Measurements from ENCODE around the gene MTFR2. TPM values are rescaled to one million over a fixed set of nuclear protein-coding genes. Genes with fewer than 3 reads are reported as not detected.

MTFR2 gene
- total and polyA plus RNA-seq, 2 of the 13 experiments (the other 11 are each of a cell fraction or from before 2014, with no cell fraction given), result 6.7 to 10.7 TPM

- 0 out of 2 replicates have a peak, but pooled peaks have one; percentile 38 for TF ChIP-seq ZBED4 (CRISPR knock-in tag; IDR thresholded peaks at IDR 0.05; ENCODE audit: borderline replicate concordance)
- TF ChIP-seq SMYD3 (CRISPR knock-in tag; IDR thresholded peaks at IDR 0.05), result no peak
- 0 out of 2 replicates have a peak, but pooled peaks have one; percentile 13 for TF ChIP-seq ZNF800 (CRISPR knock-in tag; IDR thresholded peaks at IDR 0.05)
- no peak for TF ChIP-seq TEF (CRISPR knock-in tag; IDR thresholded peaks at IDR 0.05)
- peak; percentile 22; the same call in 1 of the 2 replicates for TF ChIP-seq FOXA3 (CRISPR knock-in tag; IDR thresholded peaks at IDR 0.05)
- no peak for TF ChIP-seq CBX2 (IDR thresholded peaks at IDR 0.05; ENCODE audit: low read depth, low read length)
- no peak for TF ChIP-seq CBX2 (CRISPR knock-in tag; IDR thresholded peaks at IDR 0.05; ENCODE audit: low read depth)
- TF ChIP-seq ATF5 (CRISPR knock-in tag; IDR thresholded peaks at IDR 0.05; ENCODE audit: low read depth), result no peak
- TF ChIP-seq ZNF513 (CRISPR knock-in tag; conservative IDR thresholded peaks at IDR 0.05), result no peak
- TF ChIP-seq HMG20B (CRISPR knock-in tag; conservative IDR thresholded peaks at IDR 0.05), result no peak
- TF ChIP-seq POLR2G (IDR thresholded peaks at IDR 0.05; ENCODE audit: low read depth, low read length), result no peak
- TF ChIP-seq BRCA1 (CRISPR knock-in tag; IDR thresholded peaks at IDR 0.05), result no peak
- TF ChIP-seq RBAK (CRISPR knock-in tag; IDR thresholded peaks at IDR 0.05), result no peak
- TF ChIP-seq ELF3 (CRISPR knock-in tag; IDR thresholded peaks at IDR 0.05), result peak; percentile 76; the same call in 1 of the 2 replicates
- TF ChIP-seq CEBPB (IDR thresholded peaks at IDR 0.05; ENCODE audit: borderline replicate concordance, low read depth, low read length), result peak; percentile 96
- no peak for TF ChIP-seq ZNF512 (CRISPR knock-in tag; IDR thresholded peaks at IDR 0.05)
- TF ChIP-seq GLMP (CRISPR knock-in tag; IDR thresholded peaks at IDR 0.05; ENCODE audit: borderline replicate concordance), result no peak
Measured at GRCh38 chr6:136226027-136226673, 24.0 kb downstream of the MTFR2 start (continued).

All from HepG2 (cell line).